Measurements from ENCODE around the gene SFTPD. TPM values are rescaled to one million over a fixed set of nuclear protein-coding genes. Genes with fewer than 3 reads are reported as not detected.
"Not testable (repeated sequence)": the region's sequence is repeated elsewhere in the genome, so short reads cannot be mapped to it uniquely, and the experiment has no call there.

Gene SFTPD
- total RNA-seq, 2 donors from 2014 or later = not detected

DNA sequence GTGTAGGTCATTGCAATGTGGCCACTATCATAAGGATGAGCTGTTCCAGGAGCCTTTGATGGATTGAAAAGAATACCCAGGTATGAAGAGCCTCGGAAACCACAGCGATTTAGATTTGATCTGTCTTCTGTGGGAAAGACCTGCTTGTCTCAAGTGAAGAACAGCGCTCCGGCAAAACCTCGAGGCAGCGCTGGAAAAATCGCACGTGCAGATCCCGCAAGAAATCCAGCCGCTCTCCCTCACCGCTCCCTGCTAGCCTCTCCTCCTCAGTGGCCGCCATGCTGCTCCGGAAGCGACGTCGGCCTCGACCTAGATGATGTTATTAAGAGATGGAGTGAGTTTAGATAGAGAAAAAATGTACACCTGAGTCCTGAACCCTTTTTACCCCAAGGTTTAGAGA is 56.0 kb downstream of the SFTPD start:
- H3K27me3 Mint-ChIP-seq = peaks cover 24 to 43% of the 10 kb centered on the region in 2 donors
- not testable (repeated sequence) for H3K27ac Mint-ChIP-seq; H3K4me3 Mint-ChIP-seq; H3K9me3 Mint-ChIP-seq; DNase-seq (ENCODE audit: low spot score); H3K4me1 Mint-ChIP-seq (ENCODE audit: low read depth in 2 of 2); H3K36me3 Mint-ChIP-seq; ATAC-seq

DNA sequence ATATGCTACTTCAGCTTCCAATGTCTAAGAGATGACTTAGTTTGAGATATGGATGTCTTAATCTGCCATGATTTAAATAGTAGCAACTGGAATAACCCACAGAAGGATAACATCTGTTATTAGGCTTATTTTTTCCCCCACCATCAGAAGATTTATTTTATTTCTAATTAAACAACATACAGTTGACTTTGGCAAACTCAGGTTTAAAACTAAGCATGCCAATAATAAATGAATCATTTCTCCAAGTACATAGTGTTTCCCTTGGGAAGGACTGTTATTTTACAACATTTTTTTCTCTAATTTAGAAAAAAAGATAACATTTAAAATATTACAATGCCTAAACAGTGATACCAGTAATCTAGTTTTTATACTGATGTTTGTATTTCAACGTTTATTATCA is 58.4 kb downstream of the SFTPD start:
- no peak overlapping the region for H3K4me3 Mint-ChIP-seq
- no peaks in the 10 kb centered on the region for H3K36me3 Mint-ChIP-seq
- no peaks in the 10 kb centered on the region for H3K9me3 Mint-ChIP-seq
- no peak for ATAC-seq
- no peak for DNase-seq (ENCODE audit: low spot score)
- no peaks in the 10 kb centered on the region for H3K4me1 Mint-ChIP-seq (ENCODE audit: low read depth in 2 of 2)
- H3K27me3 Mint-ChIP-seq = peaks cover 32 to 45% of the 10 kb centered on the region in 2 donors
- H3K27ac Mint-ChIP-seq = no peak overlapping the region

DNA sequence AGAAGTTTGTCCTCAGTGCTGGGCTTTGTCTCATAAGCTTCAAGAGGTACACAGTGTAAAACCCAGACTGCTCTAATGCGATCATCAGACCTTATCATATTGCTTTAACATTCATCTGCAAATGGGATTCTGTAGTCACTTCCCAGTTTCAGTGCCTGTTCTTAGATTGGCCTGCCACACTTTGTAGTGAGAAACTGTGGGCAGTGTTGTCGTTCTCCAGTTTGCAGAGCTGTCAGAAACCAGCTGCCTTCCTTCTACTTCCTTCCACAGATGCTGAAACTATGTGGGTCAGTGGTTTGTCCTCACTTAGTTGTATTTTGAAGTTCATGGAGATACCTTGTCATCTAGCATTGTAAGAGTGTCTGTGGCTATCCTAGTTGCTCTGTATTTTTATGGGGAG is 59.9 kb downstream of the SFTPD start:
- H3K36me3 Mint-ChIP-seq; DNase-seq (ENCODE audit: low spot score); H3K4me3 Mint-ChIP-seq; H3K4me1 Mint-ChIP-seq (ENCODE audit: low read depth in 2 of 2); H3K27ac Mint-ChIP-seq; H3K9me3 Mint-ChIP-seq; ATAC-seq: not testable (repeated sequence)
- peaks cover 32 to 50% of the 10 kb centered on the region in 2 donors for H3K27me3 Mint-ChIP-seq

Other genes with a start within 250 kb of the SFTPD start
- under 1 TPM; 0.78 to 0.95 TPM for gene NUTM2B, start 245.9 kb downstream of the SFTPD start, total RNA-seq
- gene NUTM2E, start 122.4 kb downstream of the SFTPD start, total RNA-seq = not detected
- gene TMEM254, start 129.6 kb upstream of the SFTPD start, total RNA-seq = 10 to 100 TPM in 1 of 2 donors, 1 to 10 TPM in 1; 8.3 to 13.2 TPM
- gene PLAC9, start 183.6 kb upstream of the SFTPD start, total RNA-seq = not detected